ENCODE measurements around the gene SMPD2. TPM values are rescaled to one million over a fixed set of nuclear protein-coding genes. Genes with fewer than 3 reads are reported as not detected.

The SMPD2 gene
- total and polyA plus RNA-seq, 2 experiments from 2014 or later = 5.6 to 10.9 TPM

GRCh38 chr6:109474995-109475394 lies 34.5 kb downstream of the SMPD2 start (continued):
- TF ChIP-seq REST (IDR thresholded peaks at IDR 0.05; ENCODE audit: unreplicated experiment) = no peak

GRCh38 chr6:109475625-109476024 lies 35.1 kb downstream of the SMPD2 start:
- Histone ChIP-seq H3K9me2 (ENCODE audit: insufficient read depth) (no peaks in the 10 kb centered on the region), H3K27ac (ENCODE audit: low read depth) (no peak overlapping the region), H3K36me3 (ENCODE audit: insufficient read depth) (peaks cover 55% of the 10 kb centered on the region), H3K4me3 (no peak overlapping the region), H3K27me3 (ENCODE audit: insufficient read depth) (no peaks in the 10 kb centered on the region), H3K4me2 (no peak overlapping the region), H3K4me1 (ENCODE audit: insufficient read depth) (peaks cover 26% of the 10 kb centered on the region), H4K20me1 (replicated peaks; ENCODE audit: insufficient read depth) (peaks cover 46% of the 10 kb centered on the region), H3F3A (replicated peaks; ENCODE audit: low read depth) (no peaks in the 10 kb centered on the region), H3K79me2 (replicated peaks; ENCODE audit: insufficient read depth) (peaks cover 64% of the 10 kb centered on the region), H2AFZ (no peak overlapping the region)
- Mint-ChIP-seq H3K9me3 (no peaks in the 10 kb centered on the region), H3K4me1 (peaks cover 26% of the 10 kb centered on the region), H3K27ac (no peak overlapping the region), H3K27me3 (ENCODE audit: insufficient read depth, low read depth, poor library complexity) (peaks cover 5% of the 10 kb centered on the region), H3K36me3 (ENCODE audit: low read depth) (peaks cover 83% of the 10 kb centered on the region), H3K4me3 (no peak overlapping the region)
- ATAC-seq = no peak
- no peak for DNase-seq (ENCODE audit: low spot score)
- no peak for TF ChIP-seq ZNF331 (CRISPR knock-in tag; IDR thresholded peaks at IDR 0.05; ENCODE audit: low read depth)
- TF ChIP-seq ZNF462 (CRISPR knock-in tag; IDR thresholded peaks at IDR 0.05) = no peak
- no peak for TF ChIP-seq POLR2AphosphoS5 (IDR thresholded peaks at IDR 0.05; ENCODE audit: low read depth)
- TF ChIP-seq CTCF (conservative IDR thresholded peaks at IDR 0.05; ENCODE audit: low read depth in 2 of 2) = no peak
- no peak for TF ChIP-seq JUNB (IDR thresholded peaks at IDR 0.05; ENCODE audit: unreplicated experiment)
- no peak for TF ChIP-seq ZNF114 (CRISPR knock-in tag; IDR thresholded peaks at IDR 0.05)
- TF ChIP-seq EZH2 (IDR thresholded peaks at IDR 0.05; ENCODE audit: low read depth, unreplicated experiment) = no peak
- no peak for TF ChIP-seq CREB1 (CRISPR knock-in tag; IDR thresholded peaks at IDR 0.05; ENCODE audit: low read depth)
- no peak for TF ChIP-seq NANOG (IDR thresholded peaks at IDR 0.05; ENCODE audit: borderline replicate concordance)
- no peak for TF ChIP-seq ETS1 (IDR thresholded peaks at IDR 0.05)
- TF ChIP-seq STAT1 (IDR thresholded peaks at IDR 0.05; ENCODE audit: unreplicated experiment) = no peak

Data from GM23338 (cell line).